Skin epidermis (tissue), 12 donors: ENCODE results near the gene ADAR.
"Not testable (repeated sequence)": the region's sequence is repeated elsewhere in the genome, so short reads cannot be mapped to it uniquely, and the experiment has no call there.

Experiments used
- H3K27ac ChIP-seq, 21 experiments: fragments of 200-600 bp; sonication (generic) in 11 of 21; one replicate each; pipeline ENCODE4 v1.5.0; 2020; ENCODE audit warnings: mild to moderate bottlenecking in 3 of 21, inconsistent platforms in 2 of 21, moderate library complexity in 2 of 21
- H3K4me3 ChIP-seq, 7 experiments: fragments of 200-600 bp; sonication (generic) in 2 of 7; one replicate each; pipeline ENCODE4 v1.5.0; 2020; ENCODE audit warnings: inconsistent platforms in 2 of 7, mild to moderate bottlenecking in 2 of 7, moderate library complexity in 1 of 7

The ADAR gene

GRCh38 chr1:154607609-154608396, at the start of gene ADAR:
ADAR (minus strand) TSS chr1:154608186; CDS start chr1:154608006, 180 bp downstream.
- peak within 1 kb of the TSS; percentile 85 to 100 (median 98) for H3K27ac ChIP-seq
- peak within 1 kb of the TSS; percentile 56 to 99 (median 82) for H3K4me3 ChIP-seq

- no peak overlapping the region for H3K4me3 ChIP-seq
- no peak overlapping the region for H3K27ac ChIP-seq
These were observed 49.6 kb upstream of the ADAR start for GRCh38 chr1:154657556-154657955.

GRCh38 chr1:154652893-154653292, 44.9 kb upstream of the ADAR start:
- no peak overlapping the region for H3K4me3 ChIP-seq
- H3K27ac ChIP-seq: no peak overlapping the region

GRCh38 chr1:154644724-154645123, 36.7 kb upstream of the ADAR start:
- not testable (repeated sequence) for H3K4me3 ChIP-seq, H3K27ac ChIP-seq

GRCh38 chr1:154641534-154641933, 33.5 kb upstream of the ADAR start:
- Histone ChIP-seq H3K27ac (no peak overlapping the region), H3K4me3 (no peak overlapping the region)

GRCh38 chr1:154639876-154640275, 31.9 kb upstream of the ADAR start:
- Histone ChIP-seq H3K4me3 (no peak overlapping the region), H3K27ac (no peak overlapping the region)

GRCh38 chr1:154635171-154635570, 27.2 kb upstream of the ADAR start:
- no peak overlapping the region for H3K27ac ChIP-seq
- no peak overlapping the region for H3K4me3 ChIP-seq

- no peak overlapping the region for H3K4me3 ChIP-seq
- no peak overlapping the region for H3K27ac ChIP-seq
These were observed 21.7 kb upstream of the ADAR start for GRCh38 chr1:154629675-154630073.

GRCh38 chr1:154629061-154629674, 21.2 kb upstream of the ADAR start:
- no peak overlapping the region for H3K4me3 ChIP-seq
- H3K27ac ChIP-seq: no peak overlapping the region

- H3K4me3 ChIP-seq: peak overlapping the region; percentile 65 to 97 (median 92)
- peak overlapping the region in 20 of 21 experiments; percentile 73 to 97 (median 93) for H3K27ac ChIP-seq
These were observed 20.1 kb upstream of the ADAR start for GRCh38 chr1:154628121-154628405.

- H3K27ac ChIP-seq: peak overlapping the region; percentile 73 to 97 (median 93)
- peak overlapping the region; percentile 65 to 97 (median 92) for H3K4me3 ChIP-seq
These were observed 19.5 kb upstream of the ADAR start for GRCh38 chr1:154627257-154628120.

- peak overlapping the region in 20 of 21 experiments; percentile 73 to 97 (median 93) for H3K27ac ChIP-seq
- peak overlapping the region; percentile 65 to 97 (median 92) for H3K4me3 ChIP-seq
These were observed 18.7 kb upstream of the ADAR start for GRCh38 chr1:154626456-154627256.

- H3K4me3 ChIP-seq: no peak overlapping the region
- peak overlapping the region in 2 of 21 experiments; percentile 1 to 25 for H3K27ac ChIP-seq
These were observed 17.0 kb upstream of the ADAR start for GRCh38 chr1:154624746-154625643.

GRCh38 chr1:154623358-154623757, 15.4 kb upstream of the ADAR start:
- Histone ChIP-seq H3K4me3 (no peak overlapping the region), H3K27ac (no peak overlapping the region)

GRCh38 chr1:154622503-154623039, 14.6 kb upstream of the ADAR start:
- no peak overlapping the region for H3K27ac ChIP-seq
- no peak overlapping the region for H3K4me3 ChIP-seq

- H3K4me3 ChIP-seq: no peak overlapping the region
- H3K27ac ChIP-seq: no peak overlapping the region
These were observed 13.9 kb upstream of the ADAR start for GRCh38 chr1:154621875-154622274.

GRCh38 chr1:154620751-154621150, 12.8 kb upstream of the ADAR start:
- Histone ChIP-seq H3K27ac (no peak overlapping the region), H3K4me3 (no peak overlapping the region)

- H3K4me3 ChIP-seq: no peak overlapping the region
- no peak overlapping the region for H3K27ac ChIP-seq
These were observed 11.4 kb upstream of the ADAR start for GRCh38 chr1:154619181-154619948.
